B cell (primary cell): ENCODE results near the gene OR6N1. TPM values are rescaled to one million over a fixed set of nuclear protein-coding genes. Genes with fewer than 3 reads are reported as not detected.

ENCODE experiments used
- ATAC-seq: fragments of 200-7000 bp; cut with Tn5 transposase; one replicate; pipeline ENCODE4 v1.10.0; 2021; ENCODE audit warnings: low read depth, mild to moderate bottlenecking, moderate number of reproducible peaks, moderate library complexity
- CTCF ChIA-PET: fragments of 350-600 bp; sonication (Branson Sonifier 250); formaldehyde crosslinking; loops from one replicate; lab custom pipeline; 2021; ENCODE audit warnings: antibody characterized with exemption, inconsistent platforms; lab: Charles Lee
- POLR2A ChIA-PET: fragments of 350-600 bp; sonication (Branson Sonifier 250); formaldehyde crosslinking; loops from one replicate; lab custom pipeline; 2021; ENCODE audit warnings: antibody characterized with exemption; lab: Charles Lee
- DNase-seq: peaks from one replicate; pipeline ENCODE4 v3.0.0; 2013
- H2AFZ ChIP-seq: 2 replicates; pipeline ENCODE4 v1.6.1; 2012; ENCODE audit warnings: mild to moderate bottlenecking, low read depth, low read length; ENCODE audit not compliant: insufficient read depth, poor library complexity, severe bottlenecking
- H3K27ac ChIP-seq, 2 donors: 1 replicate in 1 of 2; 2 replicates in 1 of 2; pipeline ENCODE4 v1.5.1; 2012 to 2013; ENCODE audit warnings: low read length in 2 of 2, mild to moderate bottlenecking in 2 of 2, moderate library complexity in 1 of 2
- H3K27me3 ChIP-seq, 4 experiments: fragments of 200-600 bp in 1 of 4; sonication (generic) in 1 of 4; replicated peaks in 1 of 4; 1 replicate in 2 of 4; 2 replicates in 2 of 4; pipeline versions ENCODE4 v1.6.1 to v1.7.0; 2013 to 2016; ENCODE audit warnings: low read length in 3 of 4, mild to moderate bottlenecking in 2 of 4, mixed read lengths in 1 of 4, moderate library complexity in 1 of 4; ENCODE audit not compliant: insufficient read depth in 4 of 4, control insufficient read depth in 3 of 4; ENCODE audit errors: control extremely low read depth in 1 of 4
- H3K36me3 ChIP-seq, 2 experiments: replicated peaks in 1 of 2; 1 replicate in 1 of 2; 2 replicates in 1 of 2; pipeline versions ENCODE4 v1.6.1 to v1.7.1; 2013; ENCODE audit warnings: low read length in 1 of 2; ENCODE audit not compliant: insufficient read depth in 2 of 2, control insufficient read depth in 1 of 2; ENCODE audit errors: control extremely low read depth in 1 of 2, extremely low read depth in 1 of 2
- H3K4me1 ChIP-seq, 2 donors: fragments of 200-600 bp in 1 of 2; sonication (generic) in 1 of 2; 1 replicate in 1 of 2; 2 replicates in 1 of 2; pipeline versions ENCODE4 v1.5.1 to v1.6.1; 2013 to 2017; ENCODE audit warnings: low read length in 2 of 2; ENCODE audit not compliant: control insufficient read depth in 2 of 2, insufficient read depth in 2 of 2
- H3K4me2 ChIP-seq: replicated peaks from 2 replicates; pipeline ENCODE3; 2012; ENCODE audit warnings: mild to moderate bottlenecking, low read depth, low read length; ENCODE audit not compliant: poor library complexity, severe bottlenecking
- H3K4me3 ChIP-seq, 5 experiments: fragments of 200-600 bp in 1 of 5; sonication (generic) in 1 of 5; 1 replicate in 3 of 5; 2 replicates in 2 of 5; pipeline versions ENCODE4 v1.5.1 to v1.7.0; 2011 to 2016; ENCODE audit warnings: low read length in 4 of 5, mild to moderate bottlenecking in 4 of 5, low read depth in 2 of 5, control low read depth in 1 of 5, moderate library complexity in 1 of 5; ENCODE audit not compliant: insufficient read depth in 1 of 5; ENCODE audit errors: control extremely low read depth in 1 of 5, extremely low read depth in 1 of 5
- H3K79me2 ChIP-seq: fragments of 200-600 bp; sonication (generic); one replicate; pipeline ENCODE4 v1.6.0; 2016; ENCODE audit warnings: low read length; ENCODE audit not compliant: control insufficient read depth, insufficient read depth
- H3K9ac ChIP-seq: fragments of 200-600 bp; sonication (generic); 2 replicates; pipeline ENCODE4 v1.6.1; 2017; ENCODE audit warnings: mild to moderate bottlenecking, low read length, moderate library complexity
- H3K9me3 ChIP-seq, 3 donors: one replicate each; pipeline versions ENCODE4 v1.6.1 to v1.7.1; 2013; ENCODE audit warnings: low read length in 2 of 3; ENCODE audit not compliant: control insufficient read depth in 2 of 3, insufficient read depth in 1 of 3; ENCODE audit errors: control extremely low read depth in 1 of 3
- H4K20me1 ChIP-seq: 2 replicates; pipeline ENCODE4 v1.6.0; 2012; ENCODE audit warnings: mild to moderate bottlenecking, low read length; ENCODE audit not compliant: insufficient read depth, control insufficient read depth, poor library complexity, severe bottlenecking
- H3K27ac Mint-ChIP-seq: one replicate; pipeline ENCODE4 v1.8.0; 2021; ENCODE audit warnings: mixed read lengths
- H3K27me3 Mint-ChIP-seq: one replicate; pipeline ENCODE4 v1.8.0; 2021; ENCODE audit warnings: mixed read lengths
- H3K4me1 Mint-ChIP-seq: one replicate; pipeline ENCODE4 v1.8.0; 2021; ENCODE audit warnings: mixed read lengths
- H3K4me3 Mint-ChIP-seq: one replicate; pipeline ENCODE4 v1.8.0; 2021; ENCODE audit warnings: mixed read lengths
- H3K9me3 Mint-ChIP-seq: one replicate; pipeline ENCODE4 v1.8.0; 2022; ENCODE audit warnings: mixed read lengths; ENCODE audit not compliant: insufficient read depth
- CTCF ChIP-seq: fragments of 200-600 bp; IDR thresholded peaks from one replicate; pipeline ENCODE4 v1.8.0; 2022; ENCODE audit warnings: antibody characterized with exemption, mild to moderate bottlenecking
- EZH2 ChIP-seq: IDR thresholded peaks from 2 replicates; pipeline ENCODE4 v1.6.1; 2012; ENCODE audit warnings: borderline replicate concordance, low read depth, mild to moderate bottlenecking, moderate library complexity, low read length; ENCODE audit not compliant: insufficient read depth, poor library complexity, severe bottlenecking
- WGBS: methylation state at CpG from one replicate; pipeline ENCODE4 v1.1.5; 2013; ENCODE audit warnings: missing lambda C conversion rate; ENCODE audit not compliant: insufficient coverage; 5-methylcytosine and 5-hydroxymethylcytosine counted together
- intact Hi-C: fragments of 100-400 bp; cut with micrococcal nuclease; formaldehyde crosslinking; loops from one replicate; pipeline ENCODE4 v1.10.0; 2022
- polyA plus RNA-seq: library from polyadenylated mRNA; depleted of rRNA; stranded (reverse); fragments of >200 nt; gene quantifications from 2 replicates; pipeline ENCODE4 v1.2.3, GENCODE V29; 2012
- total RNA-seq, 2 donors: library from RNA; stranded (reverse); fragments of 120-200 nt in 1 of 2; gene quantifications; 1 replicate in 1 of 2; 2 replicates in 1 of 2; pipeline versions ENCODE4 v1.2.3 to v1.2.4, GENCODE V29; 2013 to 2022

Gene OR6N1
- total and polyA plus RNA-seq, 2 donors (not counting 1 experiment from before 2014, with no cell fraction given), result not detected

GRCh38 chr1:158735848-158736247 lies 36.1 kb downstream of the OR6N1 start:
- Histone ChIP-seq H3K4me1 (no peaks in the 10 kb centered on the region), H4K20me1 (no peaks in the 10 kb centered on the region), H3K4me2 (no peak overlapping the region), H3K9me3 (no peaks in the 10 kb centered on the region), H3K36me3 (no peaks in the 10 kb centered on the region), H3K27ac (no peak overlapping the region), H3K27me3 (peaks cover 0 to 3% (median 0%) of the 10 kb centered on the region in 4 experiments), H3K4me3 (no peak overlapping the region), H3K79me2 (no peaks in the 10 kb centered on the region), H2AFZ (no peak overlapping the region), H3K9ac (no peak overlapping the region)
- ATAC-seq (no peak), DNase-seq (no peak)
- no peaks in the 10 kb centered on the region for H3K4me1 Mint-ChIP-seq
- H3K4me3 Mint-ChIP-seq, result no peak overlapping the region
- intact Hi-C loops, result no loop called here
- CTCF ChIA-PET, result no interaction called here
- H3K27me3 Mint-ChIP-seq, result peaks cover 15% of the 10 kb centered on the region
- no peak for TF ChIP-seq CTCF
- no peak for TF ChIP-seq EZH2
- H3K9me3 Mint-ChIP-seq, result no peaks in the 10 kb centered on the region
- POLR2A ChIA-PET, result no interaction called here
- no peak overlapping the region for H3K27ac Mint-ChIP-seq

- H3K9ac ChIP-seq, result no peak overlapping the region
- no peak for DNase-seq
- H3K4me1 ChIP-seq, result no peaks in the 10 kb centered on the region
- CTCF ChIA-PET, result no interaction called here
- no peaks in the 10 kb centered on the region for H3K79me2 ChIP-seq
- no peaks in the 10 kb centered on the region for H4K20me1 ChIP-seq
- H3K4me2 ChIP-seq, result no peak overlapping the region
- Mint-ChIP-seq H3K4me3 (no peak overlapping the region), H3K4me1 (no peaks in the 10 kb centered on the region), H3K9me3 (no peaks in the 10 kb centered on the region), H3K27ac (no peak overlapping the region), H3K27me3 (peaks cover 11% of the 10 kb centered on the region)
- POLR2A ChIA-PET, result no interaction called here
- H3K27me3 ChIP-seq, result no peaks in the 10 kb centered on the region
- no peak overlapping the region for H3K27ac ChIP-seq
- no peaks in the 10 kb centered on the region for H3K9me3 ChIP-seq
- intact Hi-C loops, result no loop called here
- no peak overlapping the region for H3K4me3 ChIP-seq
- no peak overlapping the region for H2AFZ ChIP-seq
- no peak for TF ChIP-seq CTCF
- no peak for TF ChIP-seq EZH2
- no peaks in the 10 kb centered on the region for H3K36me3 ChIP-seq
- ATAC-seq, result no peak
- 87% methylated on average over 1 of the region's 2 CpGs for WGBS
These were observed 39.5 kb downstream of the OR6N1 start for GRCh38 chr1:158732524-158732923.
